GM19043 (cell line): ENCODE measurements around the gene PRDX2.
"Not testable (repeated sequence)": the region's sequence is repeated elsewhere in the genome, so short reads cannot be mapped to it uniquely, and the experiment has no call there.

Experiments used
- ATAC-seq: cut with Tn5 transposase; IDR thresholded peaks from one replicate; pipeline ENCODE4 v1.9.1; 2021; ENCODE audit warnings: low read depth; ENCODE audit not compliant: unreplicated experiment

PRDX2 gene

GRCh38 chr19:12828494-12828893, 26.9 kb upstream of the PRDX2 start:
- no peak for ATAC-seq

GRCh38 chr19:12825254-12826131, 23.9 kb upstream of the PRDX2 start:
- no peak for ATAC-seq

- no peak for ATAC-seq
Measured at GRCh38 chr19:12821761-12822160, 20.2 kb upstream of the PRDX2 start.

GRCh38 chr19:12817810-12818209, 16.2 kb upstream of the PRDX2 start:
- not testable (repeated sequence) for ATAC-seq

- ATAC-seq, result not testable (repeated sequence)
Measured at GRCh38 chr19:12817188-12817587, 15.6 kb upstream of the PRDX2 start.

GRCh38 chr19:12815088-12815487, 13.5 kb upstream of the PRDX2 start:
- ATAC-seq, result no peak

GRCh38 chr19:12806242-12807081, 4.9 kb upstream of the PRDX2 start, which contains the start of gene RNASEH2A:
TSS of gene RNASEH2A (plus strand) at chr19:12806584. CDS start at chr19:12806674, 90 bp downstream.
- no peak for ATAC-seq

GRCh38 chr19:12804051-12804450, 2.5 kb upstream of the PRDX2 start:
- no peak for ATAC-seq

GRCh38 chr19:12802267-12803106, 887 bp upstream of the PRDX2 start:
- no peak for ATAC-seq

GRCh38 chr19:12800923-12801465, 606 bp downstream of the PRDX2 start:
- no peak for ATAC-seq

- ATAC-seq, result no peak
Measured at GRCh38 chr19:12800466-12800770, 1.2 kb downstream of the PRDX2 start.

- no peak for ATAC-seq
Measured at GRCh38 chr19:12799742-12800465, 1.7 kb downstream of the PRDX2 start.

- ATAC-seq, result not testable (repeated sequence)
Measured at GRCh38 chr19:12797607-12798006, 4.0 kb downstream of the PRDX2 start.

GRCh38 chr19:12797141-12797587, 4.4 kb downstream of the PRDX2 start:
- ATAC-seq, result no peak

- ATAC-seq, result no peak
Measured at GRCh38 chr19:12796146-12797071, 5.2 kb downstream of the PRDX2 start.

GRCh38 chr19:12794971-12795381, 6.6 kb downstream of the PRDX2 start:
- no peak for ATAC-seq

GRCh38 chr19:12794196-12794941, 7.2 kb downstream of the PRDX2 start:
- no peak for ATAC-seq
